WTC11 (cell line): ENCODE measurements around the gene RPS6KA4. TPM values are rescaled to one million over a fixed set of nuclear protein-coding genes. Genes with fewer than 3 reads are reported as not detected.

Experiments used
- ATAC-seq: fragments of 200-7000 bp; cut with Tn5 transposase; 2 replicates; pipeline ENCODE4 v1.10.0; 2021; ENCODE audit warnings: mild to moderate bottlenecking, moderate library complexity
- CTCF ChIA-PET: fragments of 300-600 bp; sonication (Branson Sonifier 250); formaldehyde crosslinking; loops from one replicate; lab custom pipeline; 2021; ENCODE audit warnings: antibody characterized with exemption; lab: Charles Lee
- POLR2A ChIA-PET: fragments of 350-600 bp; sonication (Branson Sonifier 250); formaldehyde crosslinking; loops from one replicate; lab custom pipeline; 2021; ENCODE audit warnings: antibody characterized with exemption; lab: Charles Lee
- DNase-seq: peaks from one replicate; pipeline ENCODE4 v3.0.0; 2021; ENCODE audit warnings: low spot score
- H3K27ac Mint-ChIP-seq: 2 replicates; pipeline ENCODE4 v1.8.0; 2021; ENCODE audit warnings: mixed read lengths
- H3K27me3 Mint-ChIP-seq: 2 replicates; pipeline ENCODE4 v1.8.0; 2021; ENCODE audit warnings: low read depth, mild to moderate bottlenecking, moderate library complexity, mixed read lengths
- H3K36me3 Mint-ChIP-seq: 2 replicates; pipeline ENCODE4 v1.8.0; 2021; ENCODE audit warnings: mixed read lengths
- H3K4me1 Mint-ChIP-seq: 2 replicates; pipeline ENCODE4 v1.8.0; 2022; ENCODE audit warnings: mixed read lengths
- H3K4me3 Mint-ChIP-seq: 2 replicates; pipeline ENCODE4 v1.8.0; 2021; ENCODE audit warnings: mild to moderate bottlenecking, moderate library complexity, mixed read lengths
- H3K9me3 Mint-ChIP-seq: 2 replicates; pipeline ENCODE4 v1.8.0; 2021; ENCODE audit warnings: mixed read lengths
- ATF2 ChIP-seq: sonication (generic); formaldehyde crosslinking; IDR thresholded peaks from 2 replicates; pipeline ENCODE4 v1.8.1; 2022; ENCODE audit warnings: low read depth, missing genetic modification reagents, borderline replicate concordance
- ATF3 ChIP-seq: sonication (generic); formaldehyde crosslinking; conservative IDR thresholded peaks from 2 replicates; pipeline ENCODE4 v1.8.1; 2022; ENCODE audit warnings: mild to moderate bottlenecking, missing genetic modification reagents
- E2F1 ChIP-seq: sonication (generic); formaldehyde crosslinking; IDR thresholded peaks from 2 replicates; pipeline ENCODE4 v1.8.0; 2022; ENCODE audit warnings: mild to moderate bottlenecking, missing genetic modification reagents
- E2F5 ChIP-seq: sonication (generic); formaldehyde crosslinking; IDR thresholded peaks from 2 replicates; pipeline ENCODE4 v1.8.1; 2022; ENCODE audit warnings: mild to moderate bottlenecking, moderate library complexity, missing genetic modification reagents
- ELF4 ChIP-seq: sonication (generic); formaldehyde crosslinking; IDR thresholded peaks from 2 replicates; pipeline ENCODE4 v1.8.1; 2022; ENCODE audit warnings: low read depth, mild to moderate bottlenecking, moderate library complexity, missing genetic modification reagents
- HMGA2 ChIP-seq: fragments of 250-450 bp; sonication (Bioruptor Pico); IDR thresholded peaks from 2 replicates; pipeline ENCODE4 v1.4.0; 2021; ENCODE audit warnings: mild to moderate bottlenecking, moderate library complexity
- JUN ChIP-seq: sonication (generic); formaldehyde crosslinking; IDR thresholded peaks from 2 replicates; pipeline ENCODE4 v1.8.0; 2023; ENCODE audit warnings: mild to moderate bottlenecking, missing genetic modification reagents
- MAX ChIP-seq: sonication (generic); formaldehyde crosslinking; IDR thresholded peaks from 2 replicates; pipeline ENCODE4 v1.8.0; 2022; ENCODE audit warnings: mild to moderate bottlenecking, missing genetic modification reagents
- MLX ChIP-seq: sonication (generic); formaldehyde crosslinking; IDR thresholded peaks from 2 replicates; pipeline ENCODE4 v1.8.1; 2023; ENCODE audit warnings: mild to moderate bottlenecking, missing genetic modification reagents, moderate library complexity
- PRDM15 ChIP-seq: sonication (generic); formaldehyde crosslinking; IDR thresholded peaks from 2 replicates; pipeline ENCODE4 v1.8.0; 2022; ENCODE audit warnings: missing genetic modification reagents
- PRRX2 ChIP-seq: fragments of 250-450 bp; sonication (Bioruptor Pico); IDR thresholded peaks from 2 replicates; pipeline ENCODE4 v1.8.0; 2021; ENCODE audit warnings: mild to moderate bottlenecking
- RORB ChIP-seq: fragments of 250-450 bp; sonication (Bioruptor Pico); IDR thresholded peaks from 2 replicates; pipeline ENCODE4 v1.9.0; 2021; ENCODE audit warnings: mild to moderate bottlenecking
- SOX15 ChIP-seq: fragments of 250-450 bp; sonication (Bioruptor Pico); IDR thresholded peaks from 2 replicates; pipeline ENCODE4 v1.9.0; 2021; ENCODE audit warnings: mild to moderate bottlenecking
- SP1 ChIP-seq: sonication (generic); formaldehyde crosslinking; conservative IDR thresholded peaks from 2 replicates; pipeline ENCODE4 v1.8.1; 2022; ENCODE audit warnings: missing genetic modification reagents
- ZNF219 ChIP-seq: sonication (generic); formaldehyde crosslinking; IDR thresholded peaks from 2 replicates; pipeline ENCODE4 v1.8.0; 2023; ENCODE audit warnings: missing genetic modification reagents, mild to moderate bottlenecking, borderline replicate concordance
- ZNF425 ChIP-seq: fragments of 250-450 bp; sonication (Bioruptor Pico); conservative IDR thresholded peaks from 2 replicates; pipeline ENCODE4 v1.9.0; 2021; ENCODE audit warnings: mild to moderate bottlenecking
- total RNA-seq: library from RNA; stranded (reverse); gene quantifications from 3 replicates; pipeline ENCODE4 v1.2.3, GENCODE V29; 2021

RPS6KA4 gene
- total RNA-seq, 1 experiment from 2014 or later, result 16.8 TPM

GRCh38 chr11:64361659-64362058 is 2.7 kb downstream of the RPS6KA4 start:
- Mint-ChIP-seq H3K27me3 (no peaks in the 10 kb centered on the region), H3K4me1 (peaks cover 17% of the 10 kb centered on the region), H3K36me3 (peaks cover 39% of the 10 kb centered on the region), H3K4me3 (no peak overlapping the region), H3K9me3 (no peaks in the 10 kb centered on the region), H3K27ac (no peak overlapping the region)
- DNase-seq (no peak), ATAC-seq (no peak)
- ChIA-PET POLR2A (no interaction called here), CTCF (interaction anchor here (1.2 to 2.6 kb wide), 3 partner anchors 20 to 87 kb away, joined by 4 to 20 read pairs (median 6); partner anchors contain the start of gene ESRRA)
- TF ChIP-seq ZNF219 (CRISPR knock-in tag) (no peak), ELF4 (CRISPR knock-in tag) (no peak), RORB (CRISPR knock-in tag) (no peak), PRDM15 (CRISPR knock-in tag) (no peak), MAX (CRISPR knock-in tag) (no peak), PRRX2 (CRISPR knock-in tag) (no peak), ATF2 (no peak), SP1 (CRISPR knock-in tag) (no peak), E2F5 (CRISPR knock-in tag) (no peak), HMGA2 (CRISPR knock-in tag) (no peak), ZNF425 (no peak), JUN (no peak), MLX (CRISPR knock-in tag) (no peak), ATF3 (CRISPR knock-in tag) (no peak), SOX15 (CRISPR knock-in tag) (no peak), E2F1 (CRISPR knock-in tag) (no peak)
